Measurements from ENCODE around the gene RPP38. TPM values are rescaled to one million over a fixed set of nuclear protein-coding genes. Genes with fewer than 3 reads are reported as not detected.
A peak's percentile ranks its signal among the peaks of the same experiment; 100 is the strongest.

Gene RPP38
- total and polyA plus RNA-seq, 2 of the 13 experiments (the other 11 are each of a cell fraction or from before 2014, with no cell fraction given) = 11.7 to 16.4 TPM

- TF ChIP-seq DMAP1 (CRISPR knock-in tag; IDR thresholded peaks at IDR 0.05) (0 out of 2 replicates have a peak, but pooled peaks have one; percentile 25), KAT2B (IDR thresholded peaks at IDR 0.05; ENCODE audit: borderline replicate concordance, low read depth, low read length) (peak; percentile 90; the same call in 1 of the 2 replicates), NFKB2 (CRISPR knock-in tag; IDR thresholded peaks at IDR 0.05; ENCODE audit: borderline replicate concordance) (no peak), ZNF605 (CRISPR knock-in tag; IDR thresholded peaks at IDR 0.05) (peak; percentile 71; the same call in 1 of the 2 replicates), HDAC1 (CRISPR knock-in tag; IDR thresholded peaks at IDR 0.05) (peak; percentile 24; the same call in 1 of the 2 replicates), ATF1 (CRISPR knock-in tag; IDR thresholded peaks at IDR 0.05) (no peak), ZNF460 (CRISPR knock-in tag; IDR thresholded peaks at IDR 0.05; ENCODE audit: borderline replicate concordance) (no peak), RBFOX2 (IDR thresholded peaks at IDR 0.05; ENCODE audit: low read depth, low read length) (no peak), ZNF230 (CRISPR knock-in tag; IDR thresholded peaks at IDR 0.05) (0 out of 2 replicates have a peak, but pooled peaks have one; percentile 54), HNRNPL (IDR thresholded peaks at IDR 0.05; ENCODE audit: low read depth, low read length) (no peak), MLLT10 (CRISPR knock-in tag; IDR thresholded peaks at IDR 0.05) (no peak), EP300 (IDR thresholded peaks at IDR 0.05; ENCODE audit: low read depth in 2 of 2, low read length in 2 of 2) (no peak), EP300 (CRISPR knock-in tag; IDR thresholded peaks at IDR 0.05; ENCODE audit: borderline replicate concordance) (no peak), SP4 (CRISPR knock-in tag; IDR thresholded peaks at IDR 0.05) (no peak), FOXJ3 (CRISPR knock-in tag; IDR thresholded peaks at IDR 0.05; ENCODE audit: borderline replicate concordance) (peak; percentile 37; the same call in 1 of the 2 replicates), ZSCAN29 (CRISPR knock-in tag; conservative IDR thresholded peaks at IDR 0.05) (0 out of 2 replicates have a peak, but pooled peaks have one; percentile 43), KDM2A (CRISPR knock-in tag; IDR thresholded peaks at IDR 0.05; ENCODE audit: borderline replicate concordance, low read depth) (0 out of 2 replicates have a peak, but pooled peaks have one; percentile 18), ASH2L (IDR thresholded peaks at IDR 0.05; ENCODE audit: insufficient read length, low read depth, low read length) (no peak), ZNF83 (CRISPR knock-in tag; IDR thresholded peaks at IDR 0.05; ENCODE audit: borderline replicate concordance) (no peak), TBX2 (CRISPR knock-in tag; IDR thresholded peaks at IDR 0.05; ENCODE audit: borderline replicate concordance) (no peak), ZNF501 (CRISPR knock-in tag; IDR thresholded peaks at IDR 0.05) (0 out of 2 replicates have a peak, but pooled peaks have one; percentile 36), SMYD3 (CRISPR knock-in tag; IDR thresholded peaks at IDR 0.05) (no peak)
- TF ChIP-seq, protein P1, sequence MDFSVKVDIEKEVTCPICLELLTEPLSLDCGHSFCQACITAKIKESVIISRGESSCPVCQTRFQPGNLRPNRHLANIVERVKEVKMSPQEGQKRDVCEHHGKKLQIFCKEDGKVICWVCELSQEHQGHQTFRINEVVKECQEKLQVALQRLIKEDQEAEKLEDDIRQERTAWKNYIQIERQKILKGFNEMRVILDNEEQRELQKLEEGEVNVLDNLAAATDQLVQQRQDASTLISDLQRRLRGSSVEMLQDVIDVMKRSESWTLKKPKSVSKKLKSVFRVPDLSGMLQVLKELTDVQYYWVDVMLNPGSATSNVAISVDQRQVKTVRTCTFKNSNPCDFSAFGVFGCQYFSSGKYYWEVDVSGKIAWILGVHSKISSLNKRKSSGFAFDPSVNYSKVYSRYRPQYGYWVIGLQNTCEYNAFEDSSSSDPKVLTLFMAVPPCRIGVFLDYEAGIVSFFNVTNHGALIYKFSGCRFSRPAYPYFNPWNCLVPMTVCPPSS (IDR thresholded peaks at IDR 0.05) = no peak
Measured at GRCh38 chr10:15083674-15084501, 13.3 kb upstream of the RPP38 start (continued).
